Stimulated activated CD4-positive, alpha-beta T cell treated with anti-CD3 and anti-CD28 coated beads, Interleukin-2, amount 100 ng/mL, for 24 hours (primary cell): ENCODE results near the gene CDK4.

Experiments
- DNase-seq, 2 donors: peaks; one replicate each; pipeline ENCODE4 v3.0.0-alpha.2; 2020

Gene CDK4

DNA sequence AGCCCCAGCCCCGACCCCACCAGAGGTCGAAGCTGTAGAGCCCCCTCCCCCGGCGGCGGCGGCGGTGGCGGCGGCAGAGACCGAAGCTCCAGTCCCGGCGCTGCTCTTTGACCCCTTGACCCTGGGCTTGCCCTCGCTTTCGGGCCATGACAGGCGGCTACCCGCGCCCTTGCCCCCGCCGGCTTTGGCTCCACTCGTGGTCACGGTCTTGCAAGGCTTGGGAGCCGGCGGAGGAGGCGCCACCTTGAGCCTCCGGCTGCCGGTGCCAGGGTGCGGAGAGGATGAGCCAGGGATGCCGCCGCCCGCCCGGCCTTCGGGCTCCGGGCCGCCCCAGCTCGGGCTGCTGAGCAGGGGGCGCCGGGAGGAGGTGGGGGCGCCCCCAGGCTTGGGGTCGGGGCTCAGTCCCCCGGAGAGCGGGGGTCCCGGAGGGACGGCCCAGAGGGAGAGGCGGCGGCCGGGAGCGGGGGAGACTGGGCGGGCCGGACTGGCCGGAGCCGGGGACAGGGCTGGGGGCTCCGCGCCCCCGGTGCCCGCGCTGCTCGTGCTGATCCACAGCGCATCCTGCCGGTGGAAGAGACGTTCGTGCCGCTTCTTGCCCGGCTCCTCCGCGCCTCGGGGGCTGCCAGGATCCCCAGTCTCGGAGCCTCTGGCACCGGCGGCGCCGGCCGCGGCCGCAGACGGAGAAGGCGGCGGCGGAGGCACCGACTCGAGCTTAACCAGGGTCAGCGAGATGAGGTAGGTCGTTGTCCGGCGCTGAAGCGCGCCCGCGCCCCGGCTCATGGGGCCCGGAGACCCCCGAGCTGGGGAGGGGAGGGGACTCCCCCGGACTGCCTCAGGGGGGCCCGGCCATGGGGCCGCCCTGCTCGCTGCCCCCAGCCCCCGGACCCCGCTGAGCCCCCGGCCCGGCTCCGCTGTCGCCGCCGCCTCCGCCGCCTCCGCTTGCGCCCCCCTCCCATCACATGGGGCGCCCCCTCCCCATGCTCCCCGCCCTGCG, 14.3 kb downstream of the CDK4 start:
- DNase-seq: no peak

DNA sequence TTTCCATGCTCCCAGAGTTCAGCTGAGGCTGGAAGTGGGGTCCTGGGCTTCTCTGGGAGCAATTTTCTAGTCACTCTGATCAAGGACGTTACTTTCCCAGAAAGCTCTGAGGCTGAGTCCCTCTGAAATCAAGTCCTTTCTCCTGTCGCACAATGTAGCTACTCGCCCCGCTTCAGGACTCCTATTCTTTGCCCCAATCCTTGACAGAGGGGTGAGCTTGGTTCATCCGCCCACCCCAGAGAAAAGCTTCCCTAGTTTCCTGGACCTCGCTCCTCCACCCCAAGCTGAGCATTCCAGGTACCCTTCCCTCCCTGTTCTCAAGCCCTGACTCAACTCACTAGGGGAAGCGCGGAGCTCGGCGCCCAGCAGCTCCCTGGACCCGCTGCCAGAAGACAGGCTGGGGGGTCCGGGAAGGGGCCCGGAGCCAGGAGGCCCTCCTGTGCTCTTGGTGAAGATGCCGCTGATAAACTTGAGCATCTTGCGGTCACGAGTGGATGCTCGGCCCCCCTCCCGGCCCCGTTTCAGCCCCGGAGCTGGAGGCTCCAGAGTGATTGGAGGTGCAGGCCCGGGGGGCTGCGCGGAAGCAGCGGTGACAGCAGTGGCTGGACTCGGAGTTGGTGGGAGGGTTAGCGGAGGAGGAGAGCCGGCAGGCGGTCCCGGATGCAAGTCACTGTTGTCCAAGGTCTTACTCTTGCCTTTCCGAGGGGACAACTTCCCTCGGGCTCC, 15.2 kb downstream of the CDK4 start:
- no peak for DNase-seq

DNA sequence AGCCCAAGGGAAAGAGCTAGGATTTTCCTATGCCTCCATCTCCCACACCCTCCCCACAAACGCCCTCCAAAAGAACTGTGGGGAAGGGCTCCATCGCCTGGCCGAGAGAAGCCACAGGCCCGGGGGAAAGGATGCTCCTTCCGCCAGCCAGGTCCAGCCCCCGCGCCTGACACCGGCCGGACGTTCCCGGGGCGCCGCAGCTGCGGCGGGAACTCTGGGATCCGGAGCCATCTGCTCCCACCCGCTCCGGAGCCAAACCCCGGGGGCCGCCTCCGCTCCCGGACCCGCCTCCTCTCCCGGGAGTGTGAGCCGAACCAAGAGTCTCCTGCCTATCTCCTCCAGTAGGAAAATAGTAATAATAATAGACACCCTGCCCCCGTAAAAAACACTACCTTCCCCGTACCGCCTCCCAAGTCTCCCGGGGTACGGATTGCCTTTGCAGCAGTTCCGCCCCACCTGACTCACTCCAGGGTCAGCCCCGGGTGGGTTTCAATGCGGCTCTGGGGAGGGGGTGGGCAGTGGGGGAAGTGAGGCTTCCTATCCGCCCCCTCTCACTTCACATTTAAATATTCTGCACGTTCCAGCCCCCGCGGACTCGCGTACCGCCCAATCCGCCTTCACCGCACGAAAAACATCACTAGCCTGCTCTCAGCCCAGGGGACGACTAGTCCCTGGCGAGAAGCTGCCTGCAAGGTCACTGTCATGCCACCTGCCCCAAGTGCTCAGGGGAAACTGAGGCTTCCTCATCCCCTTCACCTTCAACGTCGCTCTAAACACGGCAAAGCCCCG, 16.0 kb downstream of the CDK4 start:
- DNase-seq: no peak

DNA sequence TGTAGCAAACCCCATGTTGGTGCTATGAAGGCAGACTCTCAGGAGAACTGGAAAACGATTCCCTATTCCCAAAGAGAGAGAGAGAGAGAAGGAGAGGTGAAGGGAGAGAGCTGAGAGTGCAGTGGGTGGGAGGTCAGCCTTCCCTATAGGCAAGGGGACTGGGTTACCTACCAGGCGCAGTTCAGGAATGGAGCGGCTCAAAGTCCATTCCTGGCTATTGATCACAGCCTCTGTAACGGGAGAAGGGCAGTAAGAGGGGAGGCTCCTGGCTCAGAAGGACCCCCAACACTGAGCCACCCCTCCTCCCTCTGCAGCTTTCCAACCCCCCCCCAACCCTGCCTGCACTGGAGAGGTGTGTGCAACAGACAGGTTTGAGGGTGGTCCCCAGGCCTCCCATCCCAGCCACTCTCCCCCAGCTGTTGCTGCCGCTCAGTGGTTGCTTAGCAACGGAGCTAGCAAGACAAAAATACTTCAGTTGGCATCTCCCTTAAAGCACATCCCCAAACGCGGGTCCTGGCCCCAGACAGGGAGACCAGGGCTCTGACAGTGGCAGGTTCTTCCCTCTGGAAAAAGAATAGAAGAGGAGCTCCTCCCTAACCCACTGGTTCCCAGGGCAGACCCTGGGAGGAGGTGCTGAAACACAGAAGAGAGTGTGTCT, 16.8 kb downstream of the CDK4 start:
- no peak for DNase-seq

DNA sequence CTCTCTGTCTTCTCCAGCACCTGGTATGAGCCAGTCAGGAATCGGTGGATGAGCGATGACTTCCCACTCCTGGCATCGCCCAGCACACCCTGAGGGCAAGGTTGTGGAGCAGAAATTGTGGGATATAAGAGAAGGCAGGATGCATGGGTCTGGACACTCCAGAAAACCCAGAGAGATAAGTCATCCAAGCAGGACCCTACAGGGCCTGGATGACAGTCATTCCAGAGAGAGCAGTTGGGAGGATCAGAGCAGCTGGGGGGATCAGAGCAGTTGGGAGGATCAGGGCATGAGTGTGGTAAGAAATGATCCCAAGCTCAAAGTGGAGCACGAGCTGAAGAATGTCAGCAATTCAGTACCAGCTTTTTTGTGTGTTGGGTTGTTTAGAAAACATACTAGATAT, 17.5 kb downstream of the CDK4 start:
- no peak for DNase-seq

DNA sequence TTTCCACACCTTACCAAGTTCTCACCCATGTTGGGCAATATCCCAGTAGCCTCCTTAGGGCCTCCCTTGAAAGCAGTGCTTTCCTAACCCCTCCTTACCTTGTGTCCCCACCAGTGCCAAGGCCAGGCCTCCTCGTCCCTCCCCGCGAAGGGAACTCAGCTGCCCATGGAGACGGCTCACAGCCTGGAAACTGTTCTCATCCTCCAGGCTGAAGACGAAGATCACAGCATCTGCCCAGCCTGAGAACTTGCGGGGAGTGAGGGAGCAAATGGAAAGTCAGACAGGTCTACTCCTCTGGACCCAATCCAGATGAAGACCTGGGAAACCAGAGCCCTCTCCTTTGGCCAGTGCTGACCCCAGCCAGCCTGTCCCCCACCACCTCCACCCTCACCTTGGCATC, 18.2 kb downstream of the CDK4 start:
- no peak for DNase-seq

DNA sequence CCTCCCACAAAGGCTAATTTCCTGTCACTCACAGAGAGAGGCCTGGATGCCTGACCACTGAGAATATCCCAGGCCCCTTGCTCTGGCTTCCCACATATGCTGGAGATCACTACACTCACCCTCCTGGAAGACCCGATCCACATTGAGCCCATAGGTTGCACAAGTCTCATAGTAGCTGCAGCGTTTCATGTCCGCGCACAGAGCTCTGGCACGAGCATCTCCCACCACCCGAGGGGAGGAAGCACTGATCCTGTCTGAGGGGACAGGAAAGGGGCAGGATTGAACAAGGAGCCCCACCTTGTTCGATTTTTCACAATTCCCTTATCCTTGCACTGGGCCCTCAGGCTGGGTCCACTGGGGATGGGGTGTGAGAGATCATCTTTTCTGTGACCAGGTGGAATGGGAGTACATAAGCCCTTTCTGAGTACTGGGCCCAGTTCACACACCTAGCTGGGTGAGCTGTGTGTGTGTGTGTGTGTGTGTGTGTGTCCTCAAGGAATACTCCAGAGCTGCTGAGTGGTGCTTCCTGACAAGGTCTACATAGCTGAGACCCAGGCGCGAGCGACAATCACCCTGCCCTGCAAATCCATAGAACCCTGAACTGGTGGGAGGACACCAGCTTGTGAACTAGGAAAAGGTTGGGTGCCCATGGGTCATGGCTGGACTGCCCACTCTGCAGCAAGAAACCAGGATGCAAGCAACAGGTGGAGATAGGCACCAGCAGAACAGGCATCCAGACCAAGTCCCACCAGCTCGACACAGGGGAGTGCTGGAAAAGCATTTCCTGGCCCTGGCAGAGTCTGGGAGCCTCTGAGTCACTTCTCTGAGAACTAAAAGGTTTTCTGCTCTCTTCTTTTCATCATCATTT, 19.1 kb downstream of the CDK4 start:
- no peak for DNase-seq

DNA sequence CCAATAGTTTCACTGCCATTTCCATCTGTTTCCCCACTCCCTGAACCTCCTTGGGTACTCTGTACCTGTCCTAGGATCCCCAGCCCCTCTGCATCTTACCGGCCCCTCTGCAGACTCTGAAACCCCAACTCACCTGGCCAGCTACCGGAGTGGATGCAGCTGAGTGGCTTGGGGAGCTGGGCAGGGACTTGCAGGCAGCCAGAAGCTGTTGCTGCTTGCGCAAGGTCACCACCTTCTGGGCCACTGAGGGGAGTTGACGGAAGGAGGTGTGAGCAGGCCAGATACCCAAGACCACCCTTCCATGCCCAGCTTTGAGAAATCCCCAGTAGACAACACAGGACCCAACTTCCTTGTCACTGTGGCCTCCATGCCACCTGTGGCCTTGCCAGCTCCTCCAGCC, 19.8 kb downstream of the CDK4 start:
- DNase-seq: no peak

DNA sequence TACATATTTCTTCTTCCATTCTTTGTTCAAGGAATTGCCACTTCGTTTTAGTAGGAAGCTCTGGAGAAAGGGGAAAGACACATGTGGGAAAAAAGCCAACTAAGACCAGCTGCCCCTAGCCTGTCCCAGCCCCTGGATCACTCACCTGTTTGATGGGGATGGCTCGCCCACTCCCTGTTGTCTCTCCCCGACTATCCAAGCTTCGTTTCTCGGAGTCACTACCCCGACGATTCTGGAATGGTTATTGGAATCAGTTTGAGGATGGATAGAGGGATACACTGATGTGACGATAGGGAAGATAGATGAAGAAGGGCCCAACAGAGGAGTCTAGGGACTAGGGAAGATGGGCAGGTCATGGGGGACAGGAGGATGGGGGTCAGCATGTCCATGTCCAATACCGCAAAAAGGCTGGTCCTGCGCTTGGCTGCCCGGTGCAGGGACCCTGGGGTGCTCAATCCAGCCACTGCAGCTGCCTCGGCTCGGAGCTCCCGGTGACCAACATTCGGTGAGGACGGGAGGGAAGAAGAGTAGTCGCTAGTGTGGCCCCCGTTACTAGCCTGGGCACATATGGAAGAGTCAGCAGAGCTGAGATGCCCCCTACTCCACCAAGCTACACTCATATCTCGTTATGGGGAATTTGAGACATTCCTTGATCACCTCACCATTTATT, 20.6 kb downstream of the CDK4 start:
- DNase-seq: no peak

DNA sequence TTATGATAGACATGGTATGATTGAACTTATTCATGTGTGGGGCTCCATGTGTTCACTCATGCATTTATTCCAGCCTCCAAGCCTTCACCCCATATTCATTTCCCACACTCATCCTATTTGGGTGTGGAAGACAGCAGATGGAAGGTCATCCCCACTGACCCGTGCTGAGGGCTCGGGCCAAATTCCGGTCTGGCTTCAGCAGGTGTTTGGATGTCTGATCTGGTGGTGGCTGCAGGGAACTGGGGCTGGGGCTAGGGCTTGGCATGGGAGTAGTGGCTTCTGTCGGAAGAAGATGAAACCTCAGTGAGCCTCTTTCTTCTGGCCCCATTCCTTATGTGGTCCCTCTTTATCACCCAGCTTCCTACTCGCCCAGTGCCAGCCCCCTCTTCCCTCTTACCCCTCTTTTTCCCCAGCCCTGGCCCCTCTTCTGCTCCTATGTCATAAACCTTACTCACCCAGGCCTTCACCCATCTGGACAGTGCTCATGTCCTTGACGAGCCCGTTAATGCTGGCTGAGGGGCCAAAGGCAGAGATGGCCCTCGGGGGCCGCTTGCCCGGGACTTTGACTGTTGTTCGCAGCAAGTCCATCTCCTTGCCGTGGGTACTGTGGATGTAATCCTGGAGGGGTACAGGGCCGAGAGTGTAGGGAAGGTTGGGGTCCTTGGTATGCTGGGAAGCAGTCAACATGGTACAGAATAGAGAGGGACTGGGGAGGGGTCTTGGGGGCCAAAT, 21.6 kb downstream of the CDK4 start:
- no peak for DNase-seq

DNA sequence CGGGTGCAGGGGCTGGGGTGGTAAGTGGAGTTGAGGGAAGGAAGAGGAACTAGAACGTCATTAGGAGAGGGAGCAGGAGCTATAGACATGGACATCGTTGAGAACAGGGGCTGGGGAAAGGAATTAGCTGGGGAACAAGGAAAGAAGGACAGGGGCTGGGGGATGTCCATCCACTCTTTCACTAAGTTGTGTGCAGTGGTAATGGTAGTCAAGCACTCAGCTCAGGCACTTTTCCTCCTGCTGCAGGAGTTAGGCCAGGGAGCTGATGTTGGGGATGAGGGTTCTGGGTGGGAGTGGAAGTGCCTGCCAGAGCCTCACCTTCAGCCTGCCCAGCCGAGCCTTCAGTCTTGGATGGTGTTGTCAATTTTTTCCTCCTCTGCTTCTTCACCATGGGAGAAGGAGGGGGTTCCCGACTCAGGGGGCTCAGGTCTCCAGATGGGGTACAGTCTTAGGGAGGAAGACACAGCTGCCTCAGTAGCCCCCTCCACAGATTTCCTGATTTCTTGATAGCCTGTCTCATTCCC, 22.7 kb downstream of the CDK4 start:
- DNase-seq: no peak

DNA sequence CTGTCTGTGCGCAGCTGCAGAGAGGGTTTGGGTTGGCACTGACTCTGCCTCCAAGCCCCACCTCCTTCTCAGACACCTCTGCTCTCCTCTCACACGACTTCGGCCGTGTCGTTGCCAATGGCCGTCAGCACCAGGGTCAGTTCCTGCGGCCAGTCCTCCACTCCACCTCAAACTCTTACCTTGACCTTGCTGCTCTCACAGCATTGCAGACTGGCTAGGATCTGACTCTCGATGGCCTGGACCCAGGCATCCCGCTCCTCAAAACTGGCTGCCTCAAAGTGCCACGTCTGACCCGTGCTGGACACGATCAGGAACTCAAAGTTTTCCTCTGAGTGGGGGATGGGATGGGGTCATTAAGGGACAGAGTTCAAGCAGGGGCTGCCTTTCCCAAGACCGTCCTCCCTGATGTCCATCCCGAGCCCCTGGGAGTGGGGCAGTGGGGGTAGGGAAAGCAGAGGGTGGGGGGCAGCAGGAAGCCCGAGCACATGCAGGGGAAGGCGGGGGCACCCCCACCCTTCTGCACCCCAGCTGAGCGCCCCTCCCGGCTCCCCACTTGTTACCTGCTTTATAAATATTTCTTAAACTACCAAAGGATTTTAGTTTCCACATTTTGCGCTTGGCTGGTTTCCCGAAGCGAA, 24.2 kb downstream of the CDK4 start:
- DNase-seq: no peak

DNA sequence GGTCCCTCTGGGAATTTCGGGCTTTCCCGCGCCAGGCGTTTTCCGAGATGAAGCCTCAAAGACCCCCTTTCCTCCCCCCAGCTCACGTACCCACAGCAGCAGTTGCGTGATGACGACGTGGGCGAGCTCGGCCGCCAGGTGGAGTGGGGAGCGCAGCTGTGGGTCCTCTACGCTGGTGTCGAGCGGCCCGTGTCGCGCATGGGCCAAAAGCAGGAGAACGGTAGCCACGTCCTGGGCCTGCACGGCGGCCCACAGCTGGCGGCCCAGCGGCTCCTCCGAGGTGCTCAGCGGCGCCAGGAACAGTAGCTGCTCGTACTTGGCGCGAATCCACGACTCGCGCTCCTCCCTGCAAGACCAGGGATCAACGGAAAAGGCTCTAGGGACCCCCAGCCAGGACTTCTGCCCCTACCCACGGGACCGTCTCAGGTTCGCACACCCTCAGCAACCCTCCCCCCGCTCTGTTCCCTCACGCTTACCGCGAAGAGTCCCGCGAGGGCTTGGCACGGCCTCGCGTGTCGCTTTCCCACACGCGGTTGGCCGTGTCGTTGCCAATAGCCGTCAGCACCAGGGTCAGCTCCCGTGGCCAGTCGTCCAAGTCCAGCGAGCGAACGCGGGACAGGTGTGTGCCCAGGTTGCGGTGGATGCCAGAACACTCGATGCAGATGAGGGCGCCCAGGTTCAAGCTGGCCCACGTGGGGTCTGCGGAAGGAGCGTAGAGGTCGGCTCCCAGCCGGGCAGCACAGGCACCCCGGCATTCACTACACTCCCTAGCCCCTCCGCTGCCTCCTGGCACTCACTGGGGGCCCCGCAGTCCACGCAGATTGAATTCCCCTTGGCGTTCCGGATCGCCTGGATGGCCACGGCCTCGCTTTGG, 25.0 kb downstream of the CDK4 start:
- no peak for DNase-seq

DNA sequence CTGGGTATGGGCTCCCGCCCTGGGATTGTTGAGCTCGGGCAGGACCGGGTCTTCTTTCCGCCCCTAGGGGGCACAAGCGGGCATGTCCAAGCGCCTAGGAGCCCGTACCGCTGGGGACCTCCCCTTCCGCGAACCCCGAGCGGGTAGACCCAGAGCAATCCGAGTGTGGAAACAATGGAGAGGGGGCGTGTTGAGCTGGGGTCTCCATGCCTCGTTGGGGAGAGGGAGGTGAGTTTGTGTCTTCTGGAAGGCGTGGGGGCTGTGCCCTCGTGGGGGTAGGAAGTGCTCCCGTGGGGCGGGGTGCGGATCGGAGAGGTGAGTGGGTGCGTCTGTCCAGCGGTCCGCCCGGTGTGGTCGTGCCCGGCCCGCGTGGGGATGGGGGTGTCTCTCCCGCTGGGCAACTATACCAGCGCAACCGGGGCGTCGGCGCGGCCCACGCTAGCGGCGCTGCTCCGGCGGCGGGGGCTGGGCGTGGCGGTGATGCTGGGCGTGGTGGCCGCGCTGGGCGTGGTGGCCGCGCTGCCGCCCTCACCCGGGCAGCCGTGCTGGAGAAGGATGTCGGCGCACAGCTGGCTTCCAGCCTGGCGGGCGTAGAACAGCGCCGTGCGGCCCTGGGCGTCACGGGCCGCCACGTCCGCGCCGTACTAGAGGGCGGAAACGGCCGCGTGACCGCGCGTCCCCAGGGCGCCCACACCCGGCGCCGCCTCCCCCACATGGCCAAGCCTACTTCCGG, 25.8 kb downstream of the CDK4 start:
- DNase-seq: peak in 1 of 2 donors; percentile 36

DNA sequence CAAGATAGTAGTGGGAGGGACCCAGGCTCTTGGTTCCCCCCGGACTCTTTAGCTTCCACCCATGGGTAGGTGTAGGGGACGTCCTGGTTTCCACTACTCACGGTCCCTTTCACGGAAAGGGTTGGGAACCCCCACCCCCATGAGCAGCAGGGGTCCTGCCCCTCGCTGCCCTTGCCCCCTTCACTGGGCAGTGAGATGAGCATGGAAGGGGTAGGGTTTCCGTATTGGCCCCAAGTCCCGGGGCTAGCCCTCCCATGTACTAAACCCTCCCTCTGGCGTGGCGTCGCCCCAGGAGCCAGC, 26.3 kb downstream of the CDK4 start:
- no peak for DNase-seq

DNA sequence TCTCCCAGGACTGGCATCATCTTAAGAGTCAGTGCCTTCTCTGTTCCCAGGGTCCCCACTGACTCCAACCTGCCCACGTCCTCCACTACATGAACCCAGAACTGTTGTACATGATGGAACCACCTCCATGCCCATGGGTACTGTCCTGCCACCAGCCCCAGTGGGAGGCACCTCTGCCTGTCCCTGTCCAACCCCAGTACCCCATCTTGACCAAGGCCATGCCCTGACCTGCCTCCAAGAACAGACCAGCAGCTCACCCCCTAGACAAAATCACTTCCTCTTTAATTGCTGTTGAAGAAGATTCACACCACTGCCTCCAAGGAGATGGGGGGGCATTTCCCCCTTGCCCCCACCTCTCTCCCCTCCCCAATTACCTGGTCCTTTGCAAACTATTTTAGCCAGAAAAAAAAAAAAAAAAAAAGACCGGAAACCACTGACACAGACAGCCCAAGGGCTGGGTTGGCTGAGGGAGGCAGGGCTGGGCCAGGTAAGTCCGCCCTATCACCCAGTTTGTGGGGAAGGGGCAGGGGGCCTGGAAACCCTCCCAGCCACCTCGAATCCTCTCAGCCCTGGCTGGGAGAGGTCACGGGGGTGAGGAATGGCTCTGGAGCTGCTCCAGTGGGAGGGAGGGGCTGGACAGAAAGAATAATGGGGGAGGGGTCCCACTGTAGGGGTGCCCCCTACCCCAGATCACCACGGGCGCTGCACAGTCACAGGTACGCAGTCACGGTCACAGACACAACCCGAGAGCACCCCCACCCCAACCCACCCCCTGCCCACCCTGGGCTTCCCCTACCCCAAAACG, 27.0 kb downstream of the CDK4 start:
- no peak for DNase-seq
